K562 (cell line): Measurements from ENCODE around the gene TMEM204.

ENCODE experiments used
- CREB3 ChIP-seq: fragments of 450-650 bp; conservative IDR thresholded peaks from 2 replicates; pipeline ENCODE4 v1.6.1; 2016; ENCODE audit warnings: missing genetic modification characterization, low read depth, mild to moderate bottlenecking, missing compliant biosample characterization, moderate library complexity
- MLX ChIP-seq, 2 experiments: fragments of 450-650 bp in 1 of 2; sonication (generic) in 1 of 2; formaldehyde crosslinking; conservative IDR thresholded peaks; 2 replicates each; pipeline versions ENCODE4 v1.4.0 to v1.8.1; 2020 to 2022; ENCODE audit warnings: mild to moderate bottlenecking in 1 of 2, missing genetic modification reagents in 1 of 2
- PKNOX1 ChIP-seq: fragments of 450-650 bp; IDR thresholded peaks from 2 replicates; pipeline ENCODE4 v1.6.1; 2016
- SRSF9 ChIP-seq: fragments of 200-400 bp; formaldehyde crosslinking; IDR thresholded peaks from 2 replicates; pipeline ENCODE4 v1.6.1; 2017; ENCODE audit warnings: low read depth, low read length, borderline replicate concordance
- TARDBP ChIP-seq: fragments of 450-650 bp; IDR thresholded peaks from 2 replicates; pipeline ENCODE4 v1.6.1; 2016
- TEAD4 ChIP-seq, 2 experiments: sonication (generic) in 1 of 2; formaldehyde crosslinking in 1 of 2; IDR thresholded peaks; 2 replicates each; pipeline versions ENCODE4 v1.6.1 to v1.8.0; 2012 to 2022; ENCODE audit warnings: borderline replicate concordance in 1 of 2, inconsistent platforms in 1 of 2, low read length in 1 of 2, mild to moderate bottlenecking in 1 of 2, missing genetic modification reagents in 1 of 2
- ZBED1 ChIP-seq: IDR thresholded peaks from 2 replicates; pipeline ENCODE4 v1.6.1; 2014
- ZNF561 ChIP-seq: fragments of 450-650 bp; formaldehyde crosslinking; conservative IDR thresholded peaks from 2 replicates; pipeline ENCODE4 v1.4.0; 2020; ENCODE audit warnings: mild to moderate bottlenecking, moderate library complexity
- TF ChIP-seq, protein P1 (sequence below): fragments of 250-450 bp; sonication (Bioruptor Pico); IDR thresholded peaks from 2 replicates; pipeline ENCODE4 v1.8.0; 2021; ENCODE audit warnings: mild to moderate bottlenecking, moderate library complexity

GRCh38 chr16:1541293-1542165, 8.1 kb downstream of the TMEM204 start:
- TF ChIP-seq PKNOX1 (no peak), TEAD4 (IDR thresholded peaks at IDR 0.05; ENCODE audit: low read length) (no peak), TEAD4 (CRISPR knock-in tag; IDR thresholded peaks at IDR 0.05; ENCODE audit: borderline replicate concordance) (no peak), ZBED1 (no peak), TARDBP (no peak), MLX (CRISPR knock-in tag; conservative IDR thresholded peaks at IDR 0.05) (no peak), CREB3 (tag) (no peak), SRSF9 (no peak), ZNF561 (no peak)
- TF ChIP-seq, protein P1, sequence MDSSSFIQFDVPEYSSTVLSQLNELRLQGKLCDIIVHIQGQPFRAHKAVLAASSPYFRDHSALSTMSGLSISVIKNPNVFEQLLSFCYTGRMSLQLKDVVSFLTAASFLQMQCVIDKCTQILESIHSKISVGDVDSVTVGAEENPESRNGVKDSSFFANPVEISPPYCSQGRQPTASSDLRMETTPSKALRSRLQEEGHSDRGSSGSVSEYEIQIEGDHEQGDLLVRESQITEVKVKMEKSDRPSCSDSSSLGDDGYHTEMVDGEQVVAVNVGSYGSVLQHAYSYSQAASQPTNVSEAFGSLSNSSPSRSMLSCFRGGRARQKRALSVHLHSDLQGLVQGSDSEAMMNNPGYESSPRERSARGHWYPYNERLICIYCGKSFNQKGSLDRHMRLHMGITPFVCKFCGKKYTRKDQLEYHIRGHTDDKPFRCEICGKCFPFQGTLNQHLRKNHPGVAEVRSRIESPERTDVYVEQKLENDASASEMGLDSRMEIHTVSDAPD, result no peak
